BJ (cell line): ENCODE measurements around the gene AMOTL2. TPM values are rescaled to one million over a fixed set of nuclear protein-coding genes. Genes with fewer than 3 reads are reported as not detected.

Experiments used
- CTCF ChIA-PET: fragments of 350-600 bp; formaldehyde crosslinking; extraction: SDS; loops from one replicate; lab custom pipeline; 2021; ENCODE audit warnings: antibody characterized with exemption, inconsistent platforms; lab: Yijun Ruan, JAX
- POLR2A ChIA-PET: fragments of 300-600 bp; sonication (Branson Sonifier 250); formaldehyde crosslinking; extraction: SDS; loops from one replicate; lab custom pipeline; 2021; ENCODE audit warnings: antibody characterized with exemption; lab: Charles Lee
- DNase-seq: peaks from one replicate; pipeline ENCODE4 v3.0.0-alpha.2; 2011; ENCODE audit warnings: low read depth
- H3K27me3 ChIP-seq: 2 replicates; pipeline ENCODE4 v1.6.0; 2011; ENCODE audit warnings: low read length; ENCODE audit not compliant: control insufficient read depth, insufficient read depth
- H3K36me3 ChIP-seq: 2 replicates; pipeline ENCODE4 v1.5.1; 2011; ENCODE audit warnings: low read length; ENCODE audit not compliant: control insufficient read depth, insufficient read depth
- H3K4me3 ChIP-seq: 2 replicates; pipeline ENCODE4 v1.5.1; 2011; ENCODE audit warnings: low read depth, mild to moderate bottlenecking, control low read depth, low read length
- polyA plus RNA-seq: library from polyadenylated mRNA; depleted of rRNA; stranded (reverse); fragments of >200 nt; gene quantifications from 2 replicates; pipeline ENCODE4 v1.2.3, GENCODE V29; 2011
- TF ChIP-seq, protein P1 (sequence below): IDR thresholded peaks from 2 replicates; pipeline ENCODE4 v1.5.1; 2011; ENCODE audit warnings: low read depth, mild to moderate bottlenecking, control low read depth, inconsistent platforms, low read length, moderate library complexity; ENCODE audit not compliant: insufficient read depth

Gene AMOTL2
- polyA plus RNA-seq, 1 experiment, result 199 TPM

DNA sequence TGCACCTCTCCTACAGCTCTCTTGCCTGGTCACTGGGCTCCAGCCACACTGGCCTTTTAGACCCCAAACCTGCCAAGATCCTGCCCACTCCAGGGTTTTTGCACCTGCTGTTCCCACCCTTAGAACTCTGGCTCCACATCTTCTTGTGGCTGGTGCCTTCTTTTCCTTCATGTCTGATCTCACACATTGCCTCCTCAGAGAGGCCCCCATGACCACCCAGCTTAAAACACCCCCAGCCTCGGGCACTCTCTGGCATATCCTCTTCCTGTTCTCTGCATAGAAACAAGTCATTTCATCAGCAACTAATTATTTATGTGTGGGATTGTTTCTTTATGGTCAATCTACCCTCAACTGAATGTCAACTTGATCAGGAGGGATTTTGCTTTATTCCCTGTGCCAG lies 14.0 kb upstream of the AMOTL2 start:
- Histone ChIP-seq H3K4me3 (no peak overlapping the region), H3K27me3 (no peaks in the 10 kb centered on the region; the same call in 1 of the 2 replicates), H3K36me3 (no peaks in the 10 kb centered on the region; the same call in 1 of the 2 replicates)
- TF ChIP-seq, protein P1, sequence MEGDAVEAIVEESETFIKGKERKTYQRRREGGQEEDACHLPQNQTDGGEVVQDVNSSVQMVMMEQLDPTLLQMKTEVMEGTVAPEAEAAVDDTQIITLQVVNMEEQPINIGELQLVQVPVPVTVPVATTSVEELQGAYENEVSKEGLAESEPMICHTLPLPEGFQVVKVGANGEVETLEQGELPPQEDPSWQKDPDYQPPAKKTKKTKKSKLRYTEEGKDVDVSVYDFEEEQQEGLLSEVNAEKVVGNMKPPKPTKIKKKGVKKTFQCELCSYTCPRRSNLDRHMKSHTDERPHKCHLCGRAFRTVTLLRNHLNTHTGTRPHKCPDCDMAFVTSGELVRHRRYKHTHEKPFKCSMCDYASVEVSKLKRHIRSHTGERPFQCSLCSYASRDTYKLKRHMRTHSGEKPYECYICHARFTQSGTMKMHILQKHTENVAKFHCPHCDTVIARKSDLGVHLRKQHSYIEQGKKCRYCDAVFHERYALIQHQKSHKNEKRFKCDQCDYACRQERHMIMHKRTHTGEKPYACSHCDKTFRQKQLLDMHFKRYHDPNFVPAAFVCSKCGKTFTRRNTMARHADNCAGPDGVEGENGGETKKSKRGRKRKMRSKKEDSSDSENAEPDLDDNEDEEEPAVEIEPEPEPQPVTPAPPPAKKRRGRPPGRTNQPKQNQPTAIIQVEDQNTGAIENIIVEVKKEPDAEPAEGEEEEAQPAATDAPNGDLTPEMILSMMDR, result no peak
- no peak for DNase-seq
- POLR2A ChIA-PET, result no interaction called here
- CTCF ChIA-PET, result interaction anchor here (1.3 kb wide), 1 partner anchor 85 kb away, joined by 3 read pairs; no protein-coding TSS in a partner anchor

DNA sequence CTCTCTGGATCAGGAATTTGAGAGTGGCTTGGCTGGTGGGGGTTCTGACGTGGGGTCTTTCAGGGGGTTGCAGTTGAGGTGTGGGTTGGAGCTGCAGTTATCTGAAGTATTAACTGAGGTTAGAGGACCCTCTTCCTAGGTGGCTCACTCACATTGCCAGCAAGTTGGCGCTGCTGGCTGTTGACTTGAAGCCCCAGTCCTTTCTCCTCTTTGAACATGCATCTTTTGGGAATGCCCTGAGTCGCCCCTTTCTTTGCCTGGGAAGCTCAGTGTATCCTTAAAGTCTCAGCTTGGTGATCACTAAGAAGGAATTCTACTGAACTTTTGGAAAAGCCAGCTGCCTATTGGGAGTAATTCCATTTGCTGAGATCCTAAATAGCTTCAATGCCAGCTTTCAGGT lies 13.0 kb upstream of the AMOTL2 start:
- TF ChIP-seq, protein P1, result no peak
- CTCF ChIA-PET, result interaction anchor here (0.9 to 1.3 kb wide), 4 partner anchors 10 to 86 kb away, joined by 3 to 5 read pairs (median 4); no protein-coding TSS in a partner anchor
- POLR2A ChIA-PET, result no interaction called here
- Histone ChIP-seq H3K36me3 (no peaks in the 10 kb centered on the region; the same call in 1 of the 2 replicates), H3K27me3 (no peaks in the 10 kb centered on the region; the same call in 1 of the 2 replicates), H3K4me3 (no peak overlapping the region)
- no peak for DNase-seq

DNA sequence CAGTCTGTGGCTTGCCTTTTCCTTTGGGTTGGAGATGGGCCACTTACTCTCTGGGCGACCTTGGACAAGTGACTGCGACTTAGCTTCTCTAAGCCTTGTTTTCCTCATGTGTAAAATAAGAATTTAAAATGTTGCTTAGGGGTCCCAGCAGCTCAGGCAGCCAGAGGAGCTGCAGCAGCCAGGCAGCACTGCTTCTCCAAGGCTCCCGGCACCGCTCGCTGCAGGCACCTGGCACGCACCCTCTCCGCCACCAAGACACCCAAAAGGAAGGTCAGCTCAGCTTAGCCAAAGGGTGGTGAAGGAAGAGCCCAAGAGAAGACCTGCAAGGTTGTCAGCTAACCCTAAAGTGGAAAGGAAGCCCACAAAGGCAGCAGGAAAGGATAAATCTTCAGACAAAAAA lies 10.7 kb upstream of the AMOTL2 start:
- H3K4me3 ChIP-seq, result no peak overlapping the region
- no peak for DNase-seq
- no peaks in the 10 kb centered on the region; the same call in 1 of the 2 replicates for H3K36me3 ChIP-seq
- CTCF ChIA-PET, result interaction anchor here (1.2 kb wide), 1 partner anchor 25 kb away, joined by 4 read pairs; no protein-coding TSS in a partner anchor
- POLR2A ChIA-PET, result no interaction called here
- no peaks in the 10 kb centered on the region; the same call in 1 of the 2 replicates for H3K27me3 ChIP-seq
- TF ChIP-seq, protein P1, result no peak

DNA sequence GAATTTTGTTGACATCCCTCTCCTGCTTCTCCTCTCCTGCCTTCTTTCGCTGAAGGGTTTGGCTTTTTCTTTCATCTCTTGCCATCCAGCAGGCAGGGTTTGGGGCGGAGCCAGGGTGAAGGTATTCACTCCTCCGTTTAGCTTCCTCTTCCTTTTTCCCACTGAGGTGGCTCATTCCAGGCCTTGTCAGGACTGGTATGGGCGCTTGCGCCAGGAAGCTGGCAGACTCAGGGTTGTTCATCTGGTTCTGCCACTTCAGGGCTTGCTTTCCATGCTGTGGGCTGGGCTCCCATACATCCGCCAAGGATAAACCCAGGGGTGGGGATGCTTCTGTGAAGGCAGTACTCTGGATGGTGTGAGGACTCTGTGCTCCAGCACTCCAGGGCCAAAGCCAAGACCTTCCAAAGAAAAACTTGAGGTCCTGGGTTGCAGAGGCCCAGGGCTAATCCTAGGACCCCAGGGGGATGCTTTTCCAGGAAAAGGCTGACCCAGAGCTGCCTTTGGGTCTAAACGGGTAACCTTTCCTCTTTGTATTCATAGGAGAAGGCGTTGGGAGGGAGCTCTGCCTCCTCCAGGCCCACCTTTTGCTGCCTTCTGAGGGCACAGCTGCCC lies 7.7 kb upstream of the AMOTL2 start:
- DNase-seq, result no peak
- POLR2A ChIA-PET, result no interaction called here
- TF ChIP-seq, protein P1, result no peak
- CTCF ChIA-PET, result no interaction called here
- Histone ChIP-seq H3K36me3 (no peaks in the 10 kb centered on the region; the same call in 1 of the 2 replicates), H3K27me3 (no peaks in the 10 kb centered on the region), H3K4me3 (no peak overlapping the region)

DNA sequence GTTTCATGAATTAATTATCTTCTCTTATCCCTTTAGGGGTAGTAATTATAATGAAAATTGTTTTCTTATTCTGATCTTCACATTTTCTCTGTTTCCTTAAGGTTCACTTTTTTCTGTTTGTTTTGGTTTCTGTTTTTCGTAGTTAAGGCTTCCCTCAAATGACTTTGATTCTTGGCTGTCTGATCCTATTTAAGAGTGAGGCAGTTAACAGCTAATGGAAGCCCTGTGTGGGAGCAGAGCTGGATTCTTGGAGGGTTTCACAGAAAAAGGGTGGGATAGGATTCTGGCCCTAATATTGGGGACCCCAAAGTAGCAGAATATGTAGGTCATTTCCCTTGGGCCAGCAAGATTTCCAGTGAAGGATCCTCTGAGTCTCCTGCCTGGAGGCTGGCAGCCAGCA lies 6.8 kb upstream of the AMOTL2 start:
- ChIA-PET CTCF (no interaction called here), POLR2A (no interaction called here)
- DNase-seq, result no peak
- TF ChIP-seq, protein P1, result no peak
- H3K36me3 ChIP-seq, result no peaks in the 10 kb centered on the region; the same call in 1 of the 2 replicates
- no peak overlapping the region for H3K4me3 ChIP-seq
- no peaks in the 10 kb centered on the region for H3K27me3 ChIP-seq
